ENCODE measurements around the gene INPP5K.

- no peak for TF ChIP-seq DPF2 (IDR thresholded peaks at IDR 0.05)
- no peak for TF ChIP-seq PBX3 (IDR thresholded peaks at IDR 0.05; ENCODE audit: insufficient replicate concordance, low read depth, low read length)
- no peak for TF ChIP-seq BRCA1 (IDR thresholded peaks at IDR 0.05; ENCODE audit: low read depth, low read length)
- TF ChIP-seq, protein P1, sequence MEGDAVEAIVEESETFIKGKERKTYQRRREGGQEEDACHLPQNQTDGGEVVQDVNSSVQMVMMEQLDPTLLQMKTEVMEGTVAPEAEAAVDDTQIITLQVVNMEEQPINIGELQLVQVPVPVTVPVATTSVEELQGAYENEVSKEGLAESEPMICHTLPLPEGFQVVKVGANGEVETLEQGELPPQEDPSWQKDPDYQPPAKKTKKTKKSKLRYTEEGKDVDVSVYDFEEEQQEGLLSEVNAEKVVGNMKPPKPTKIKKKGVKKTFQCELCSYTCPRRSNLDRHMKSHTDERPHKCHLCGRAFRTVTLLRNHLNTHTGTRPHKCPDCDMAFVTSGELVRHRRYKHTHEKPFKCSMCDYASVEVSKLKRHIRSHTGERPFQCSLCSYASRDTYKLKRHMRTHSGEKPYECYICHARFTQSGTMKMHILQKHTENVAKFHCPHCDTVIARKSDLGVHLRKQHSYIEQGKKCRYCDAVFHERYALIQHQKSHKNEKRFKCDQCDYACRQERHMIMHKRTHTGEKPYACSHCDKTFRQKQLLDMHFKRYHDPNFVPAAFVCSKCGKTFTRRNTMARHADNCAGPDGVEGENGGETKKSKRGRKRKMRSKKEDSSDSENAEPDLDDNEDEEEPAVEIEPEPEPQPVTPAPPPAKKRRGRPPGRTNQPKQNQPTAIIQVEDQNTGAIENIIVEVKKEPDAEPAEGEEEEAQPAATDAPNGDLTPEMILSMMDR (IDR thresholded peaks at IDR 0.05 in 2 of 3, conservative IDR thresholded peaks at IDR 0.05 in 1 of 3; ENCODE audit: control insufficient read depth in 2 of 3, extremely low read depth in 1 of 3, insufficient read depth in 1 of 3, low read depth in 3 of 3, low read length in 3 of 3), result no peak
- no peak for TF ChIP-seq RAD21 (IDR thresholded peaks at IDR 0.05; ENCODE audit: insufficient read depth, low read depth, low read length)
- TF ChIP-seq SMC3 (IDR thresholded peaks at IDR 0.05; ENCODE audit: borderline replicate concordance, low read length), result no peak
- no peak for TF ChIP-seq NR2C2 (IDR thresholded peaks at IDR 0.05; ENCODE audit: borderline replicate concordance, control insufficient read depth, insufficient read length, low read depth)
- TF ChIP-seq ZNF384 (IDR thresholded peaks at IDR 0.05; ENCODE audit: borderline replicate concordance, low read depth, low read length), result no peak
Observed at GRCh38 chr17:1506649-1507267, 9.7 kb downstream of the INPP5K start.
